Upper lobe of right lung (tissue), 1 donor: ENCODE data around the gene MAX. TPM values are rescaled to one million over a fixed set of nuclear protein-coding genes. Genes with fewer than 3 reads are reported as not detected.
"Not testable (repeated sequence)": the region's sequence is repeated elsewhere in the genome, so short reads cannot be mapped to it uniquely, and the experiment has no call there.

Experiments used
- ATAC-seq: fragments of 200-7000 bp; cut with Tn5 transposase; one replicate; pipeline ENCODE4 v1.9.1; 2020; ENCODE audit warnings: mild to moderate bottlenecking, moderate library complexity
- DNase-seq: peaks from one replicate; pipeline ENCODE4 v3.0.0-alpha.2; 2020
- H3K27ac ChIP-seq: fragments of 200-600 bp; one replicate; pipeline ENCODE4 v1.8.0; 2022
- H3K27me3 ChIP-seq: fragments of 200-600 bp; one replicate; pipeline ENCODE4 v1.8.0; 2022; ENCODE audit warnings: mild to moderate bottlenecking
- H3K36me3 ChIP-seq: fragments of 200-600 bp; one replicate; pipeline ENCODE4 v1.8.0; 2022
- H3K4me1 ChIP-seq: fragments of 200-600 bp; one replicate; pipeline ENCODE4 v1.8.0; 2022
- H3K4me3 ChIP-seq: fragments of 200-600 bp; one replicate; pipeline ENCODE4 v1.8.0; 2022; ENCODE audit warnings: mild to moderate bottlenecking
- H3K9me3 ChIP-seq: fragments of 200-600 bp; one replicate; pipeline ENCODE4 v1.8.0; 2022
- intact Hi-C: fragments of 100-400 bp; cut with DNase I; formaldehyde crosslinking; loops from one replicate; pipeline ENCODE4 v1.11.0; 2022
- total RNA-seq: library from RNA; stranded (reverse); fragmentation: NEBNext Ultra II Directional; extraction: Animal tissue kit (Norgen Biotek cat#: 25700); gene quantifications from one replicate; pipeline ENCODE4 v1.2.1, GENCODE V29; 2021
- TF ChIP-seq, protein P1 (sequence below): fragments of 200-600 bp; IDR thresholded peaks from one replicate; pipeline ENCODE4 v1.8.0; 2022; ENCODE audit warnings: antibody characterized with exemption
- donor health status: DM: no; HTN: yes; CAD: no; lungs with severe emphysema.

The MAX gene
- total RNA-seq, 1 donor from 2014 or later = 102 TPM

DNA sequence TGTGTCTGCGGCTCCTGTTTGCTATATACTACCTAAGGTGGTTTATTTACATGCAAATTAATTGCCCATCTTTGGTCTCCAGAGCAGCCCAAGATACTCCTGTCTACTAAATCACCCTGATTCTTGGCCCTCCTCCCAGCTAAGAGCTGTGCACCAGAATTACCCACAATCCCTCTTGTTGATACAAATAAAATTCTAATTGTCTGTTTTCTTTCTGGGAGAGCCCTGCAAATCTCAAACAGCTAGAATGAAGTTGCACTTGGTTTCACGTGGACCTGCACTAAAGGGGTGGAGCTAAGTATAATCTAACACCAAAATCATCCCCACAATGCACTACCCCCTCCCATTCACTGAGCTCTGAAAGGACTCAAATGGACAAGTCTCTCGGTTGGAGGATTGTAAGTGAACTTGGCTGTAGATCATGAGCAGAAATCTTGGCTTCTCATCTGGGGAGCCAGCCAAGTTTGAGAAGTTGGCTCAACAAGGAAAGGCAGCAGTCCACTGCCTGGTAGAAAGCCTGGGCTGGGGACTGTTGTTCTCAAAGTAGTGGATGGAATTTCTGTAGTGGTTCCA lies 6.6 kb downstream of the MAX start:
- Histone ChIP-seq H3K27ac (peak overlapping the region; percentile 12), H3K4me1 (peaks cover 53% of the 10 kb centered on the region), H3K9me3 (no peaks in the 10 kb centered on the region), H3K27me3 (no peaks in the 10 kb centered on the region), H3K36me3 (peaks cover 45% of the 10 kb centered on the region), H3K4me3 (no peak overlapping the region)
- ATAC-seq (peak; percentile 60), DNase-seq (no peak)
- TF ChIP-seq, protein P1, sequence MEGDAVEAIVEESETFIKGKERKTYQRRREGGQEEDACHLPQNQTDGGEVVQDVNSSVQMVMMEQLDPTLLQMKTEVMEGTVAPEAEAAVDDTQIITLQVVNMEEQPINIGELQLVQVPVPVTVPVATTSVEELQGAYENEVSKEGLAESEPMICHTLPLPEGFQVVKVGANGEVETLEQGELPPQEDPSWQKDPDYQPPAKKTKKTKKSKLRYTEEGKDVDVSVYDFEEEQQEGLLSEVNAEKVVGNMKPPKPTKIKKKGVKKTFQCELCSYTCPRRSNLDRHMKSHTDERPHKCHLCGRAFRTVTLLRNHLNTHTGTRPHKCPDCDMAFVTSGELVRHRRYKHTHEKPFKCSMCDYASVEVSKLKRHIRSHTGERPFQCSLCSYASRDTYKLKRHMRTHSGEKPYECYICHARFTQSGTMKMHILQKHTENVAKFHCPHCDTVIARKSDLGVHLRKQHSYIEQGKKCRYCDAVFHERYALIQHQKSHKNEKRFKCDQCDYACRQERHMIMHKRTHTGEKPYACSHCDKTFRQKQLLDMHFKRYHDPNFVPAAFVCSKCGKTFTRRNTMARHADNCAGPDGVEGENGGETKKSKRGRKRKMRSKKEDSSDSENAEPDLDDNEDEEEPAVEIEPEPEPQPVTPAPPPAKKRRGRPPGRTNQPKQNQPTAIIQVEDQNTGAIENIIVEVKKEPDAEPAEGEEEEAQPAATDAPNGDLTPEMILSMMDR = no peak
- intact Hi-C loops = no loop called here

DNA sequence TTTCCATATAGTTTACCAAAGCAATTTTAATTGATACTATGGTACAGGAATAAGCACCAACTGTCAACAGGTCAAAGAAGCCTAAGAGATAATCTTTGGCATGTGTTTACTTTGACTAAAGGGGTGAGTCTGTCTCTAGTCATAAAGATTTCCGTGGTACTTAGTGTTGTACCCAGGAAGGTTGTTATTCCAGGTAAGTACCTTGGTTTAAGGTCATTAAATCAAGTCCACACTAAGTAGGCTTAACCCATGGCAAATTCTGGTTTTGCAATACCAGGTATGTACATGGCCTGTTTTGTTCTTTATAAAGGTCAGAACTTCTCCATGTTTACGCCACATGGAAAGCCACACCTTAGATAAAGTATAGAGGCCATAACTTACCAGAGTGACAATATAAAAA lies 10.0 kb downstream of the MAX start:
- no peak for ATAC-seq
- Histone ChIP-seq H3K9me3 (no peaks in the 10 kb centered on the region), H3K36me3 (peaks cover 79% of the 10 kb centered on the region), H3K4me1 (peaks cover 26% of the 10 kb centered on the region), H3K27me3 (no peaks in the 10 kb centered on the region), H3K27ac (no peak overlapping the region), H3K4me3 (no peak overlapping the region)
- DNase-seq = no peak
- TF ChIP-seq, protein P1 = no peak
- intact Hi-C loops = no loop called here

GRCh38 chr14:65087835-65088234 lies 14.5 kb downstream of the MAX start:
- ATAC-seq, H3K9me3 ChIP-seq, intact Hi-C loops, H3K4me3 ChIP-seq, DNase-seq, H3K27ac ChIP-seq, H3K27me3 ChIP-seq: not testable (repeated sequence)
- Histone ChIP-seq H3K4me1 (peaks cover 14% of the 10 kb centered on the region), H3K36me3 (peaks cover 80% of the 10 kb centered on the region)

GRCh38 chr14:65086686-65087085 lies 15.6 kb downstream of the MAX start:
- H3K9me3 ChIP-seq, DNase-seq, H3K27me3 ChIP-seq, ATAC-seq, H3K4me3 ChIP-seq, H3K27ac ChIP-seq, intact Hi-C loops: not testable (repeated sequence)
- Histone ChIP-seq H3K36me3 (peaks cover 78% of the 10 kb centered on the region), H3K4me1 (peaks cover 16% of the 10 kb centered on the region)

DNA sequence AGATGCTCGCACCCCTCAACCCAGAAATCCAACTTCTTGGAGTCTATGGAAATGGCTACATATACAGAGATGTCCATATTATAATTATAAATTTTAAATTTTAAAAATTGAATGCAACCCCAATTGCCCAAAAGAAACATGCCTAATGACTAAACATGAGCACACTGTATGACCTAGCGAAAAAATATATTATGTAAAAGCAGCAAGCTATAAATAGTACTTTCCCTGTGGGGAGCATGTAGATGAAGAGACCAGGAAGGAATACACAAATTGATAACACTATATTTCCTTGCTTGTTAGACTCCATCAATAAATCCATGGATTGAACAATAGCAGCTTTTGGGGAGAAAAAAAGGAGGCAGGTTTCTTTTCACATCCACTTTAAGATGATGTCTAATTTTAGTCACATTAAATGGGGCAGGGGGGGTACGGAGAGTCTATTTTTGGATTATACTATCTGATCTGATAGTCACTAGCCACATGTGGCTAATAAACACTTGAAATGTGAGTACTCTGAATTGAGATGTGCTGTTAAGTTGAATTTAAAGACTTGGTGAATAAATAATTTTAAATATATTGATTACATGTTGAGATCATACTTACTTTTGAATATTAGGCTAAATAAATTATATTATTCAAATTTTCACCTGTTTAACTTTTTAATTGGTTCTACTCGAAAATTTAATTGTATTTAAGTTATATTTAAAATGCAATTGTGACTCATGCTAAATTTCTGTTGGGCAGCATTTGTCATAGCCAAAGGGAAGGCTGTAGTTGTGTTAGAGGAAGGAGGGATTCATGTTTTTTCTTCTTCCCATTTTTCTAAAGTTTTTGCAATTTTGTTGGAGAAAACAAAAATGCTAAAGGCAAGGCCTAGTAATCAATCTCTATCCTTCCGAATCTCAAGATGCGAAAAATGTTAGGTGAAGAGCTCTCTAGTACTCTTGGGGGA lies 17.5 kb downstream of the MAX start:
- TF ChIP-seq, protein P1 = no peak
- Histone ChIP-seq H3K36me3 (peaks cover 66% of the 10 kb centered on the region), H3K4me1 (peaks cover 32% of the 10 kb centered on the region), H3K9me3 (no peaks in the 10 kb centered on the region), H3K4me3 (no peak overlapping the region), H3K27me3 (no peaks in the 10 kb centered on the region), H3K27ac (no peak overlapping the region)
- ATAC-seq = no peak
- intact Hi-C loops = no loop called here
- no peak for DNase-seq

DNA sequence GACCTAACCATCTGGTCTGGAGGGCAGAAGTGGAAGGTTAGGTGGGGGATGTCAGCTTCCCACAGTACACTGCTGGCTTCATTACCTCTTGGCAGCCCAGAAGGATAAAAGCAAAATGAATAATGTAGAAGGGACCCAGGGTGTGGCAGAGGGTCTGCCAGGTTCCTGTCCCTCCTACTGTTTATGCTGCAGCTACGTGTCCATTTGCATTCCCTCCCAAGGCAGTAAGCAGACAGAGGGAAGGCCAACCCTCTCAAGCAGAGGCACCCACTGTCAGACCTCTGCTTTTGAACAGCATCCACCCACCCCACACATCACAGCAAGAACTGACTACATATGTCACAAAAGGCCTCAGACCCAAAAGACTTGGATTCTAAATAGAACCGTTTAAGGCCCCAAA lies 19.4 kb downstream of the MAX start:
- Histone ChIP-seq H3K4me1 (peaks cover 38% of the 10 kb centered on the region), H3K36me3 (peaks cover 52% of the 10 kb centered on the region), H3K9me3 (no peaks in the 10 kb centered on the region), H3K27ac (no peak overlapping the region), H3K27me3 (no peaks in the 10 kb centered on the region), H3K4me3 (no peak overlapping the region)
- intact Hi-C loops = no loop called here
- no peak for DNase-seq
- TF ChIP-seq, protein P1 = no peak
- no peak for ATAC-seq
